ENCODE results near the gene F12.

F12 gene

DNA sequence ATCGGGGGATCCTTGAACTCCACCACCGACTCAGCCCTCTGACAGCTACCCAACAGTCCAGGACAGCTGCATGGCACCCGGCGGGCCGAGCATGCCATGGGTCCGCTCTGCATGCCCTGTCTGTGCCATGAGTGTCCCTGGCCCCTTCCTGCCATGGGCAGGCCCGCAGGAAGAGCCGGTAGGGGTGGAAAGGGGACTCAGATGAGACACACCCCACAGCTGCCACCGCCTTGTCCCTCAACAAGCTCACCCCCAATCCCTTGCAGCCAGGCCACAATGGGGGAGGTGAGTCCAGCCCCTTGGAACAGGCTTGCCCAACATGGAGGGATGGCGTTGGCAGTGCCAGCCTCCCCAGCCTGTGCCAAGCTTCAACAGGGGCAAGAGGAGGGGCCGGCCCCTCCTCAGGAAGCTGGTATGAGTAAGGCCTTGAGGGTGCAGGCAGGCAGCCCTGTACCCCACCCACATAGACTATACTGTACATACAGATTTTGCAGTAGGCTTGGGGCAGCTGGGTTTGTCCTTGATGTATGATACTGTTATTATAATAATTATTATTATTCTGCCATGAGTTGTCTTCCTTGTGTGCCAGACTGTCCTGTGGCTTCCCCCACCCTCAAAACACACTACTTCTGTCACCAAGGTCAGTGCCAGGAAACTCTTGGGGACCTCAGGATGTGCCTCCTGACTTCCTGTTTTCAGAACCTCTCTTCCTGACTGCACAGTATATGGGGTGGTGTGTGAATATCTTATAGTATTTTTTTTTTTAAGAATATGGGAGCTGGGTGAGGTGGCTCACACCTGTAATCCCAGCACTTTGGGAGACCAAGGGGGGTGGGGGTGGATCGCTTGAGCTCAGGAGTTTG, 37.1 kb downstream of the F12 start:
- peaks cover 10% of the 10 kb centered on the region in 2 experiments for H3K4me1 ChIP-seq (ENCODE audit: control insufficient read depth in 1 of 2, insufficient read depth in 2 of 2, low read length in 2 of 2)
- no peaks in the 10 kb centered on the region for H3K9me3 ChIP-seq (ENCODE audit: insufficient read depth, low read depth, low read length)
- H3K14ac ChIP-seq (ENCODE audit: low read length) = no peak overlapping the region
- no CpG with 5 or more reads among the region's 12 CpGs for WGBS (ENCODE audit: extremely low coverage, insufficient coverage, insufficient read length)
- H3K27me3 ChIP-seq (ENCODE audit: insufficient read depth, low read length) = no peaks in the 10 kb centered on the region
- H3K9ac ChIP-seq (ENCODE audit: low read length) = no peak overlapping the region
- H3K4ac ChIP-seq (ENCODE audit: low read depth, low read length) = no peak overlapping the region
- no peaks in the 10 kb centered on the region for H3K36me3 ChIP-seq (ENCODE audit: control insufficient read depth in 1 of 2, insufficient read depth in 2 of 2, low read length in 2 of 2)
- H4K91ac ChIP-seq (ENCODE audit: low read depth, low read length) = no peak overlapping the region
- peaks cover 5% of the 10 kb centered on the region for H3K79me1 ChIP-seq (ENCODE audit: low read length)
- H3K79me2 ChIP-seq (ENCODE audit: control insufficient read depth, insufficient read depth, low read length, poor library complexity) = peaks cover 4% of the 10 kb centered on the region
- no peak overlapping the region for H2BK12ac ChIP-seq (ENCODE audit: low read length)
- no peak overlapping the region for H2BK5ac ChIP-seq (ENCODE audit: low read depth, low read length, poor library complexity)
- no peak for DNase-seq
- H2AK5ac ChIP-seq (ENCODE audit: low read length) = no peak overlapping the region
- no peak overlapping the region for H4K12ac ChIP-seq (ENCODE audit: low read depth, low read length)
- H3K4me2 ChIP-seq (ENCODE audit: low read length) = no peak overlapping the region
- no peak overlapping the region for H2BK120ac ChIP-seq (ENCODE audit: insufficient read depth, low read length, poor library complexity)
- no peak overlapping the region for H3K23ac ChIP-seq (ENCODE audit: low read length)
- H3K18ac ChIP-seq (ENCODE audit: low read length) = no peak overlapping the region
- no peak overlapping the region for H3K27ac ChIP-seq (ENCODE audit: low read depth, low read length)
- H2AFZ ChIP-seq (ENCODE audit: insufficient read depth, low read length, poor library complexity) = no peak overlapping the region
- no peak overlapping the region for H4K8ac ChIP-seq (ENCODE audit: low read depth, low read length)
- no peak overlapping the region for H3K4me3 ChIP-seq (ENCODE audit: low read depth, low read length)

DNA sequence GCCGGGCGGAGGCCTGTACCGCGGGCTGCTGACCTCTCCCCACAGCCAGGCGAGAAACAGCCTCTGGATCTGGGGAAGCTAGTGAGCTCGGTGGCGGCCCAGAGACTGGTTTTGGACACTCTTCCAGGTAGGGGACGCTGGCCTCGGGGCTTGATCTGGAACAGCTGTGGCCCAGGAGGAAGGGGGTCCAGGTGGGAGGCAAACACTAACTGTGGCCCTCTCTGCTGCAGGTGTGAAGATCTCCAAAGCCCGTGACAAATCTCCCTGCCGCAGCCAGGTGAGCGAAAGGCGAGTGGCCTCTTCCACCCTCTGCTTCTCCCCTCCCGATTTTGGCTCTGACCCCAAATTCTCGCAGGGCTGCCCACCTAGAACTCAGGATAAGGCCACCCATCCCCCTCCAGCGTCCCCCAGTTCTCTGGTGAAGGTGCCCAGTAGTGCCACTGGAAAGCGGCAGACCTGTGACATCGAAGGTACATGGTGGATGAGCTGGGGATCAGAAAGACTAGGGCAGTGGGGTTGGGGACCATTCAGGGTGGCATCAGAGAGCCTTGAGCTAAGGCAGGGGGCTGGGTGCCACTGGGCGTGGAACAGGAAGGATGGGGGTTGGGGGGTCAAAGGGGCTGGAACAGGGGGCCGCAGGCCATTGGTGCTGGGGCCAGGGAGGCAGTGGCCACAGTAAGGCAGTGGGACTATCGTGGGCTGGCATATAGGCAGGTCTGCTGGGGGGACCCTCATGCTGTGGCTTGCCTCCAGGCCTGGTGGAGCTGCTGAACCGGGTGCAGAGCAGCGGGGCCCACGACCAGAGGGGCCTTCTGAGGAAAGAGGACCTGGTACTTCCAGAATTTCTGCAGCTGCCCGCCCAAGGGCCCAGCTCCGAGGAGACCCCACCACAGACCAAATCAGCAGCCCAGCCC, 38.0 kb downstream of the F12 start:
- Histone ChIP-seq H3K4ac (ENCODE audit: low read depth, low read length) (no peak overlapping the region), H3K4me3 (ENCODE audit: low read depth, low read length) (peak overlapping the region; percentile 38), H3K27me3 (ENCODE audit: insufficient read depth, low read length) (no peaks in the 10 kb centered on the region), H3K9me3 (ENCODE audit: insufficient read depth, low read depth, low read length) (no peaks in the 10 kb centered on the region), H3K4me2 (ENCODE audit: low read length) (peak overlapping the region; percentile 58), H2AFZ (ENCODE audit: insufficient read depth, low read length, poor library complexity) (peak overlapping the region; percentile 65), H3K9ac (ENCODE audit: low read length) (peak overlapping the region; percentile 0), H2BK120ac (ENCODE audit: insufficient read depth, low read length, poor library complexity) (peak overlapping the region; percentile 41), H4K12ac (ENCODE audit: low read depth, low read length) (peak overlapping the region; percentile 24), H3K79me2 (ENCODE audit: control insufficient read depth, insufficient read depth, low read length, poor library complexity) (peaks cover 7% of the 10 kb centered on the region), H3K27ac (ENCODE audit: low read depth, low read length) (no peak overlapping the region), H2AK5ac (ENCODE audit: low read length) (peak overlapping the region; percentile 77), H2BK12ac (ENCODE audit: low read length) (no peak overlapping the region), H2BK5ac (ENCODE audit: low read depth, low read length, poor library complexity) (no peak overlapping the region), H3K36me3 (ENCODE audit: control insufficient read depth in 1 of 2, insufficient read depth in 2 of 2, low read length in 2 of 2) (no peaks in the 10 kb centered on the region), H4K91ac (ENCODE audit: low read depth, low read length) (peak overlapping the region; percentile 65), H3K14ac (ENCODE audit: low read length) (peak overlapping the region; percentile 76), H3K79me1 (ENCODE audit: low read length) (peaks cover 11% of the 10 kb centered on the region), H3K18ac (ENCODE audit: low read length) (peak overlapping the region; percentile 68), H4K8ac (ENCODE audit: low read depth, low read length) (peak overlapping the region; percentile 81), H3K4me1 (ENCODE audit: control insufficient read depth in 1 of 2, insufficient read depth in 2 of 2, low read length in 2 of 2) (peaks cover 11 to 12% of the 10 kb centered on the region in 2 experiments), H3K23ac (ENCODE audit: low read length) (no peak overlapping the region)
- no CpG with 5 or more reads among the region's 26 CpGs for WGBS (ENCODE audit: extremely low coverage, insufficient coverage, insufficient read length)
- no peak for DNase-seq

DNA sequence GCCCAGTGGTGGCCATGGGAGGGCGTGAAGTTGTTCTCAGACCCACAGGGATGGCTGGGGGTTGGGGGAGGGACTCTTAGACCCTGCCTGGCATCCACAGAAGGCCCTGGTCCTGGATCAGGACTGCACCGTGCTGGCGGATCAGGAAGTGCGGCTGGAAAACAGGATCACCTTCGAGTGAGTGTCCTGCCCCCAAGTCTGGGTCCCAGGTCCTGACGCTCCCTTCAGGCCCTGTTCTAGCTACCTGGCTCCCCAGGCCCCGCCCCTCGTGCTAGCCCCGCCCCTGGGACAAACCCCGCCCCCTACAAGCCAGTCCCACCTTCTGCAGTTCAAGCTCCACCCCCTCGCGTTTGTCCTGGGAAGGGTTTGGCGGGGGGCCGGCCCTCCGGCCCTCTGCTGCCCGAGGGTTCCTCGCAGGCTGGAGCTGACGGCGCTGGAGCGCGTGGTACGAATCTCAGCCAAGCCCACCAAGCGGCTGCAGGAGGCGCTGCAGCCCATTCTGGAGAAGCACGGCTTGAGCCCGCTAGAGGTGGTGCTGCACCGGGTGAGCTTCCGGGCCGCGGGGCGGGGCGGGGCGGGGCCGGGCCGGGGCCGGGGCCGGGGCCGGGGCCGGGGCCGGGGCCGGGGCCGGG, 38.8 kb downstream of the F12 start:
- Histone ChIP-seq H4K91ac (ENCODE audit: low read depth, low read length) (no peak overlapping the region), H3K79me1 (ENCODE audit: low read length) (peaks cover 14% of the 10 kb centered on the region), H2BK12ac (ENCODE audit: low read length) (no peak overlapping the region), H2BK5ac (ENCODE audit: low read depth, low read length, poor library complexity) (no peak overlapping the region), H2AK5ac (ENCODE audit: low read length) (no peak overlapping the region), H3K4me2 (ENCODE audit: low read length) (peak overlapping the region; percentile 55), H3K14ac (ENCODE audit: low read length) (no peak overlapping the region), H3K18ac (ENCODE audit: low read length) (no peak overlapping the region), H3K27me3 (ENCODE audit: insufficient read depth, low read length) (no peaks in the 10 kb centered on the region), H4K12ac (ENCODE audit: low read depth, low read length) (no peak overlapping the region), H3K9me3 (ENCODE audit: insufficient read depth, low read depth, low read length) (no peaks in the 10 kb centered on the region), H3K23ac (ENCODE audit: low read length) (no peak overlapping the region), H3K9ac (ENCODE audit: low read length) (no peak overlapping the region), H2AFZ (ENCODE audit: insufficient read depth, low read length, poor library complexity) (peak overlapping the region; percentile 40), H3K27ac (ENCODE audit: low read depth, low read length) (no peak overlapping the region), H3K4ac (ENCODE audit: low read depth, low read length) (no peak overlapping the region), H3K4me1 (ENCODE audit: control insufficient read depth in 1 of 2, insufficient read depth in 2 of 2, low read length in 2 of 2) (peaks cover 16 to 17% of the 10 kb centered on the region in 2 experiments), H2BK120ac (ENCODE audit: insufficient read depth, low read length, poor library complexity) (no peak overlapping the region), H3K79me2 (ENCODE audit: control insufficient read depth, insufficient read depth, low read length, poor library complexity) (peaks cover 7% of the 10 kb centered on the region), H3K36me3 (ENCODE audit: control insufficient read depth in 1 of 2, insufficient read depth in 2 of 2, low read length in 2 of 2) (no peaks in the 10 kb centered on the region), H3K4me3 (ENCODE audit: low read depth, low read length) (peak overlapping the region; percentile 38), H4K8ac (ENCODE audit: low read depth, low read length) (peak overlapping the region; percentile 37)
- WGBS (ENCODE audit: extremely low coverage, insufficient coverage, insufficient read length) = no CpG with 5 or more reads among the region's 42 CpGs
- peak; percentile 85 to 88 for DNase-seq
